Panc1 (cell line): ENCODE results near the gene SLC25A43. TPM values are rescaled to one million over a fixed set of nuclear protein-coding genes. Genes with fewer than 3 reads are reported as not detected.

Source experiments
- ATAC-seq: fragments of 200-7000 bp; cut with Tn5 transposase; 2 replicates; pipeline ENCODE4 v1.9.1; 2020; ENCODE audit warnings: mild to moderate bottlenecking, moderate library complexity
- BruUV-seq: library from RNA; stranded (reverse); fragments of 400-500 nt; replicated peaks from 2 replicates; lab custom pipeline; 2021; lab: Mats Ljungman, UMichigan
- CTCF ChIA-PET: fragments of 300-600 bp; sonication (Branson Sonifier 250); formaldehyde crosslinking; loops from one replicate; lab custom pipeline; 2022; ENCODE audit warnings: antibody characterized with exemption; lab: Charles Lee
- POLR2A ChIA-PET: fragments of 300-600 bp; sonication (Branson Sonifier 250); formaldehyde crosslinking; loops from one replicate; lab custom pipeline; 2022; ENCODE audit warnings: antibody characterized with exemption; lab: Charles Lee
- DNase-seq: peaks from one replicate; pipeline ENCODE4 v3.0.0-alpha.2; 2010; ENCODE audit warnings: low read depth, low spot score
- H3K27ac ChIP-seq: 2 replicates; pipeline ENCODE4 v1.5.1; 2011; ENCODE audit warnings: mild to moderate bottlenecking, low read length, inconsistent platforms
- H3K27me3 ChIP-seq: fragments of 200-500 bp; sonication (Bioruptor generic); 2 replicates; pipeline ENCODE4 v1.6.0; 2014; ENCODE audit warnings: low read length, inconsistent platforms; ENCODE audit not compliant: control insufficient read depth, insufficient read depth
- H3K36me3 ChIP-seq: fragments of 200-500 bp; sonication (Bioruptor generic); 2 replicates; pipeline ENCODE4 v1.5.1; 2014; ENCODE audit warnings: inconsistent platforms, mild to moderate bottlenecking, low read length, moderate library complexity; ENCODE audit not compliant: control insufficient read depth, insufficient read depth
- H3K4me1 ChIP-seq: 2 replicates; pipeline ENCODE4 v1.5.1; 2011; ENCODE audit warnings: inconsistent platforms, mild to moderate bottlenecking, low read length, moderate library complexity; ENCODE audit not compliant: control insufficient read depth, insufficient read depth
- H3K4me3 ChIP-seq, 2 experiments: 2 replicates each; pipeline ENCODE4 v1.5.1; 2011 to 2012; ENCODE audit warnings: low read depth in 2 of 2, low read length in 2 of 2, mild to moderate bottlenecking in 2 of 2, inconsistent platforms in 1 of 2, moderate library complexity in 1 of 2
- H3K9me3 ChIP-seq: fragments of 200-500 bp; sonication (Bioruptor generic); 2 replicates; pipeline ENCODE4 v1.5.1; 2014; ENCODE audit warnings: low read depth, mild to moderate bottlenecking, inconsistent platforms, low read length, moderate library complexity; ENCODE audit not compliant: control insufficient read depth, insufficient read depth
- POLR2AphosphoS5 ChIP-seq: IDR thresholded peaks from 2 replicates; pipeline ENCODE4 v1.6.1; 2012; ENCODE audit warnings: mild to moderate bottlenecking, low read depth, low read length, moderate library complexity
- SIN3A ChIP-seq: IDR thresholded peaks from 2 replicates; pipeline ENCODE4 v1.6.1; 2012; ENCODE audit warnings: low read depth, mild to moderate bottlenecking, low read length, moderate library complexity, borderline replicate concordance; ENCODE audit not compliant: insufficient read depth
- TCF7L2 ChIP-seq: IDR thresholded peaks from 2 replicates; pipeline ENCODE4 v1.6.1; 2011; ENCODE audit warnings: mild to moderate bottlenecking, low read depth, low read length, inconsistent platforms
- in situ Hi-C: cut with HindIII; loops from 2 replicates; pipeline ENCODE4 v1.10.0; 2016; ENCODE audit warnings: low sequenced_read_pairs, low pct_unique_long_range_greater_than_20kb
- intact Hi-C: fragments of 100-400 bp; cut with micrococcal nuclease; formaldehyde crosslinking; loops from one replicate; pipeline ENCODE4 v1.10.0; 2022; ENCODE audit not compliant: unreplicated experiment
- total RNA-seq: library from RNA; stranded (reverse); gene quantifications from one replicate; pipeline ENCODE4 v1.2.1, GENCODE V29; 2021; ENCODE audit not compliant: unreplicated experiment
- TF ChIP-seq, protein P1 (sequence below): fragments of 450-650 bp; IDR thresholded peaks from 2 replicates; pipeline ENCODE4 v1.5.1; 2017; ENCODE audit warnings: mild to moderate bottlenecking
- TF ChIP-seq, protein P2 (sequence below), 2 experiments: IDR thresholded peaks; 2 replicates each; pipeline ENCODE4 v1.6.1; 2011 to 2012; ENCODE audit warnings: low read depth in 2 of 2, control low read depth in 1 of 2, low read length in 1 of 2, mild to moderate bottlenecking in 1 of 2, moderate library complexity in 1 of 2; ENCODE audit not compliant: insufficient read depth in 1 of 2

SLC25A43 gene
- total RNA-seq, 1 experiment from 2014 or later = 35.5 TPM

DNA sequence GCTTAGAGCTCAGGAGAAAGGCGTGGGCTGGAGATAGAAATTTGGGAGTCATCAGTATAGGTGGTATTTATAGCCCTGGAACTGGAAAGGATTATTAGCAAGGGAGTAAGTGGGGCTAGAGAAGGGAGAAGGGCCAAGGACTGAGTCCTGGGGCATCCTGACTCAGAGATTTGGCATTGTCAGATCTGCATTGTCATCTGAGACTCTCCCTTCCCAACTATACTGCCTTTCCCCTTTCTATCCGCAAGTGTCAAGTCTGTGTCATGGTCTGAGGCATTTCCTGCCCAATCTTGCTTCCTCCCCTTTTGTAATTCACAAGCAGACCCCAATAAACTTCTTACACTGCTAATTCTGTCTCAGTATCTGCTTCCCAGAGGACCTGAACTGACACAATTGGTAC lies 24.4 kb upstream of the SLC25A43 start:
- Histone ChIP-seq H3K36me3 (no peaks in the 10 kb centered on the region), H3K4me3 (no peak overlapping the region), H3K27me3 (peaks cover 5% of the 10 kb centered on the region; the same call in 1 of the 2 replicates), H3K9me3 (no peaks in the 10 kb centered on the region), H3K4me1 (no peaks in the 10 kb centered on the region), H3K27ac (no peak overlapping the region)
- in situ Hi-C loops = no loop called here
- ChIA-PET POLR2A (no interaction called here), CTCF (no interaction called here)
- intact Hi-C loops = no loop called here
- TF ChIP-seq POLR2AphosphoS5 (no peak), SIN3A (no peak), TCF7L2 (no peak)
- TF ChIP-seq, protein P1, sequence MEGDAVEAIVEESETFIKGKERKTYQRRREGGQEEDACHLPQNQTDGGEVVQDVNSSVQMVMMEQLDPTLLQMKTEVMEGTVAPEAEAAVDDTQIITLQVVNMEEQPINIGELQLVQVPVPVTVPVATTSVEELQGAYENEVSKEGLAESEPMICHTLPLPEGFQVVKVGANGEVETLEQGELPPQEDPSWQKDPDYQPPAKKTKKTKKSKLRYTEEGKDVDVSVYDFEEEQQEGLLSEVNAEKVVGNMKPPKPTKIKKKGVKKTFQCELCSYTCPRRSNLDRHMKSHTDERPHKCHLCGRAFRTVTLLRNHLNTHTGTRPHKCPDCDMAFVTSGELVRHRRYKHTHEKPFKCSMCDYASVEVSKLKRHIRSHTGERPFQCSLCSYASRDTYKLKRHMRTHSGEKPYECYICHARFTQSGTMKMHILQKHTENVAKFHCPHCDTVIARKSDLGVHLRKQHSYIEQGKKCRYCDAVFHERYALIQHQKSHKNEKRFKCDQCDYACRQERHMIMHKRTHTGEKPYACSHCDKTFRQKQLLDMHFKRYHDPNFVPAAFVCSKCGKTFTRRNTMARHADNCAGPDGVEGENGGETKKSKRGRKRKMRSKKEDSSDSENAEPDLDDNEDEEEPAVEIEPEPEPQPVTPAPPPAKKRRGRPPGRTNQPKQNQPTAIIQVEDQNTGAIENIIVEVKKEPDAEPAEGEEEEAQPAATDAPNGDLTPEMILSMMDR = no peak
- TF ChIP-seq, protein P2, sequence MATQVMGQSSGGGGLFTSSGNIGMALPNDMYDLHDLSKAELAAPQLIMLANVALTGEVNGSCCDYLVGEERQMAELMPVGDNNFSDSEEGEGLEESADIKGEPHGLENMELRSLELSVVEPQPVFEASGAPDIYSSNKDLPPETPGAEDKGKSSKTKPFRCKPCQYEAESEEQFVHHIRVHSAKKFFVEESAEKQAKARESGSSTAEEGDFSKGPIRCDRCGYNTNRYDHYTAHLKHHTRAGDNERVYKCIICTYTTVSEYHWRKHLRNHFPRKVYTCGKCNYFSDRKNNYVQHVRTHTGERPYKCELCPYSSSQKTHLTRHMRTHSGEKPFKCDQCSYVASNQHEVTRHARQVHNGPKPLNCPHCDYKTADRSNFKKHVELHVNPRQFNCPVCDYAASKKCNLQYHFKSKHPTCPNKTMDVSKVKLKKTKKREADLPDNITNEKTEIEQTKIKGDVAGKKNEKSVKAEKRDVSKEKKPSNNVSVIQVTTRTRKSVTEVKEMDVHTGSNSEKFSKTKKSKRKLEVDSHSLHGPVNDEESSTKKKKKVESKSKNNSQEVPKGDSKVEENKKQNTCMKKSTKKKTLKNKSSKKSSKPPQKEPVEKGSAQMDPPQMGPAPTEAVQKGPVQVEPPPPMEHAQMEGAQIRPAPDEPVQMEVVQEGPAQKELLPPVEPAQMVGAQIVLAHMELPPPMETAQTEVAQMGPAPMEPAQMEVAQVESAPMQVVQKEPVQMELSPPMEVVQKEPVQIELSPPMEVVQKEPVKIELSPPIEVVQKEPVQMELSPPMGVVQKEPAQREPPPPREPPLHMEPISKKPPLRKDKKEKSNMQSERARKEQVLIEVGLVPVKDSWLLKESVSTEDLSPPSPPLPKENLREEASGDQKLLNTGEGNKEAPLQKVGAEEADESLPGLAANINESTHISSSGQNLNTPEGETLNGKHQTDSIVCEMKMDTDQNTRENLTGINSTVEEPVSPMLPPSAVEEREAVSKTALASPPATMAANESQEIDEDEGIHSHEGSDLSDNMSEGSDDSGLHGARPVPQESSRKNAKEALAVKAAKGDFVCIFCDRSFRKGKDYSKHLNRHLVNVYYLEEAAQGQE (IDR thresholded peaks at IDR 0.05; ENCODE audit: insufficient read depth in 1 of 2, low read depth in 2 of 2, low read length in 1 of 2) = no peak
- ATAC-seq = no peak
- BruUV-seq = no TSS peak
- DNase-seq = no peak

DNA sequence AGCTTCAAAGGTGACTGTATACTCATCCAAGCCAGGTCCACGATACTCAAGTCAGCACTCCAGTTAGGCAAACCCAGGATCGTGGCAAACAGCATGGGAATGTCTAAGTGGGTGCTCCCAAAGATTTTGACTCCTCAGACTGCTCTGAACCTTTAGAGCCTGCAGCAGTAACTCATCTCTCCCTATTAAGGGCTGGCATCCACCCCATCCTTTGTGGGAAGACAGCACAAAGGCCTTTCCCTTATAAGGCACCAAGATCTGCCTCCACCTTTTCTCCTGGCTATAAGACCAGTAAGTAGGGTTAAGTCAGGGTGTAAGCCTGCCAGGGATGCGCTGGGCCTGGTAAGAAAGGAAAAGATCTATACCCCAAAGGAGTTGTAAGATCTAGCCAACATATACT lies 23.6 kb upstream of the SLC25A43 start:
- DNase-seq = no peak
- TF ChIP-seq POLR2AphosphoS5 = no peak
- no peaks in the 10 kb centered on the region for H3K27me3 ChIP-seq
- no TSS peak for BruUV-seq
- in situ Hi-C loops (no loop called here), intact Hi-C loops (no loop called here)
- H3K9me3 ChIP-seq = no peaks in the 10 kb centered on the region
- H3K36me3 ChIP-seq = no peaks in the 10 kb centered on the region
- ChIA-PET POLR2A (no interaction called here), CTCF (no interaction called here)
- no peaks in the 10 kb centered on the region for H3K4me1 ChIP-seq
- no peak overlapping the region for H3K4me3 ChIP-seq
- H3K27ac ChIP-seq = no peak overlapping the region
- ATAC-seq = no peak

DNA sequence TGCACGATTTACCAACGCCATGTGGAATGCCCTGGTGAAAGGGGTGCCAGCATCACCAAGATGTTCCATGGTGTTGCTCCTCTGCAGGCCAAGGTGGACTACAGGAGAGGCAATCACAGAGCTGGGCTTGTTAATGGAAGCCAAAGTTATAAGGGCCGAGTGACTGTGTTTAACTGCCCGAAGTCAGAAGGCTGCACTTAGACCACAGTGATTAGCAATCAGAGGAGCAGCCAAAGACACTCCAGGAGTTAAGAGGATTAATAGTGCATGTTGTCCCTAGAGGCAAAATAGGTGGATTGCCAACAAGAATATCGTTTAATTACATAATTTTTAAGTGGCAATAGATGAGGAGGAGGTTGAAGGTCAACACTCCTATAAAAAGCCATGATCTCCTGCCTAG lies 22.8 kb upstream of the SLC25A43 start:
- CTCF ChIA-PET = no interaction called here
- Histone ChIP-seq H3K36me3 (no peaks in the 10 kb centered on the region), H3K27ac (no peak overlapping the region), H3K9me3 (no peaks in the 10 kb centered on the region), H3K27me3 (no peaks in the 10 kb centered on the region), H3K4me1 (no peaks in the 10 kb centered on the region), H3K4me3 (no peak overlapping the region)
- POLR2A ChIA-PET = no interaction called here
- TF ChIP-seq POLR2AphosphoS5 = no peak
- no peak for TF ChIP-seq SIN3A
- no peak for TF ChIP-seq TCF7L2
- TF ChIP-seq, protein P2 (IDR thresholded peaks at IDR 0.05; ENCODE audit: insufficient read depth in 1 of 2, low read depth in 2 of 2, low read length in 1 of 2) = no peak
- TF ChIP-seq, protein P1 = no peak
- no peak for ATAC-seq
- no peak for DNase-seq
- no TSS peak for BruUV-seq
- intact Hi-C loops = no loop called here
- in situ Hi-C loops = no loop called here
